NCI-H82 treated with DMSO at 0.1 percent for 48 hours (cell line): ENCODE data around the gene CHRM1.

Experiments used
- DNase-seq: peaks from one replicate; lab custom pipeline; 2025; ENCODE audit not compliant: unreplicated experiment; lab: John Stamatoyannopoulos, UW

CHRM1 gene

GRCh38 chr11:62926680-62927455, 5.7 kb upstream of the CHRM1 start:
- no peak for DNase-seq

DNA sequence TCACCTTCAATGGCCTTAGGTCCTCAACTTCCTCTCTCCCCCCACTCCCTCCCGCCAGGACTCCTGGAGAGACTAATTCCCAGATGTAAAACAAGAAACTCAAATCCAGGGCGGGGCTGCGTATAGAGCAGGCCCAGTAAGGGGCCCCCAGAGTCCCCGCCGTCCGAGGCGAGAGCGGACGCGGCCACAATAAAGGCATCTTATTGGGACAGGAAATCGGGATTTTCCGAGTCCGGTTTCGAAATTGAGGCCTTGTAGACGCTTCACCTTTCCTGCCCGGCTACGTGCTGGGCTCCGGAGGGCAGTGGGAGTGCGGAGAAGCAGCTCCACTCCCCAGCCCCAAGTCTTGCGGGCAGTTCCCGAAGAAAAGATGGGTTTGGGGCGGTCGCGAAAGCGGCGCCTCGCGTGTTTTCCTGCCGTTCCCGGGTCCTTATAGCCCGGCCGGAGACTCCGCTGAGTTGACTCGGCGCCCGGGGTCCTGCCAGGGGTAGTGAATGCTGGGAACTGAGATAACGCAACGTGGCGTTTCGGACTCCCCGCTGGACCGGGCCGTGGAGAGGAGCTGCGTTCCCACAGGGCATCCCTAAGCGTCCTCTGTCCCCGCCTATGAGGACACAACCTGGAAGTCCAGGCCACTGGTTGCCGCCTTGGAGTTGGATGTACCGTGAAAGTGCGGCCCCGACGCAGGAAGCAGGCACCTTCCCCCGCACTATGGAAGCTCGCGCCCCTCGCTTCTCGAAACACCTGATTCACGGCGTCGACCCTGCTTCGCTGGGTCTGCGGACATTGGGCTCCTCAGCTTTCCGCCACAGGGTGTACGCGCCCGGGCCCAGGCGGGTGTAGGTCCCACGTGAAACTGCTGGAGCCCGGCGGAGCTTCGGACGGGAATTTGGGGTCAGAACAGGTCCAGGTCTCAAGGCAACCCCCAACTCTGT, 4.8 kb upstream of the CHRM1 start:
- DNase-seq, result no peak

- DNase-seq, result no peak
Measured at GRCh38 chr11:62925308-62925707, 4.1 kb upstream of the CHRM1 start.

DNA sequence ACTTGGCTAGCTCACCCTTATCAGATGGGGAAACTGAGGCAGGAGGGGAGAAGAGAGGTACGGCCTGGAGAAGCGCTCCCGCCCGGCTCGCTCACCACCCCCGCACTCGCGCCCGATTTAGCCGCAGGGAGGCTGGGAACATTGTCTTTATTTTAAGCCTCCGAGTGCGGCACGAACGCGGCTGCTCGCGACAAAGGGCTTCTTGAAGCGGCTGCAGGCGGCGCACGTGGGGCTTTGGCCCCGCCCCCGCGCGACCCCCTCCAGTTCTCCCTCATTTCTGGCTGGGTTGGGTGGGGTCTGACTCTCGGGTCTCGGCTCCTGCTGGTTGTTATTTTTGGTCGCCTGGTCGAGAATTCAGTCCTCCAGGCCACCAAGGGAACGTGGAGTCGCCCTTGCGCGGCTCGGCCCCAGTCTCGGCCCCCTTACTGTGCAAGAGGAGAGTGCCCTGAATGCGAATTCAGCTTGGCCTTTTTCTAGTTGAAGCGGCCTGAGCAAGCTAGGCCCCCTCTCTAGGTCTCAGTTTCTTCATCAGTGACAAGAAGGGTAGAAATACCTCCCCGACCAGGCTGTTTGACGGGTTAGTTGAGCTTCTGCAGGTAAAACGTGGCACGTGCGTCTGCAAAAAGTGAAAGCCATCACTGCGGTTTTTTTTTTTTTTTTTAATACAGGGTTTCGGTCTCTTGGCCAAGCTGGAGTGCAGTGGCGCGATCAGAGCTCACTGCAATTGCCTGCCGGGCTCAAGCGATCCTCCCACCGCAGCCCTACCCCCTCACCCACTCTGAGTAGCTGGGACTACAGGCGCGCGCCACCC, 2.6 kb upstream of the CHRM1 start:
- DNase-seq, result no peak

GRCh38 chr11:62922653-62923431, 1.7 kb upstream of the CHRM1 start:
- DNase-seq, result no peak

GRCh38 chr11:62922189-62922589, 1.0 kb upstream of the CHRM1 start:
- DNase-seq, result no peak

DNA sequence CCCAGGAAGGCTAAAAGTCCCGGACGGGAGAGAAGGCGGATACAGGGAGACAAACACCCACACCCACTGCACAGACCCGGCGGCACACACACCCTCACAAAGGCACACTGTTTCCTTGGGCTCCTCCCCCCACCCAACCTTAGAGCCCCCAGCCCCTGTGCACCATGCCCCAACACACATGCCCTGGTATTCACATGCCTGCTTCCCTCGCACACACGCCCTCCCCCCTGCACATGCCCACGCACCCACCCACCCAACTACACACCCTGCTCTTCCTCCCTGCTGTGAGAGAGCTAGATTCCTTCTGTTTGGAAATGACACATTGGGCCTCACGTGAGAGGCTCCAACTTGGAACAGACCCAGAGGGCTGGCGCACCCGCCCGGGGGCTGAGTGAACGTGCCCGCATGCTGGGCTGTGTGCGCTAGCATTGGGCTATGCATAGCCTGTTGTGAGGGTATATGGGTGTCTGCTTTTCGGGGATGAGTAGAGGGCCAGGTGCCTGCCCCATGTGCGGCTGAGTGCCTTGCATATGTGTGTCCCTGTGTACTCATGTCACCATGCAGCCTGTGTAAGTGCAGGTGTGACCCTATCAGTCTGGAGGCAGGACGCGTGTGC, 518 bp upstream of the CHRM1 start:
- DNase-seq, result no peak

GRCh38 chr11:62919898-62920640, 1.1 kb downstream of the CHRM1 start:
- no peak for DNase-seq

- no peak for DNase-seq
Measured at GRCh38 chr11:62919476-62919875, 1.7 kb downstream of the CHRM1 start.

DNA sequence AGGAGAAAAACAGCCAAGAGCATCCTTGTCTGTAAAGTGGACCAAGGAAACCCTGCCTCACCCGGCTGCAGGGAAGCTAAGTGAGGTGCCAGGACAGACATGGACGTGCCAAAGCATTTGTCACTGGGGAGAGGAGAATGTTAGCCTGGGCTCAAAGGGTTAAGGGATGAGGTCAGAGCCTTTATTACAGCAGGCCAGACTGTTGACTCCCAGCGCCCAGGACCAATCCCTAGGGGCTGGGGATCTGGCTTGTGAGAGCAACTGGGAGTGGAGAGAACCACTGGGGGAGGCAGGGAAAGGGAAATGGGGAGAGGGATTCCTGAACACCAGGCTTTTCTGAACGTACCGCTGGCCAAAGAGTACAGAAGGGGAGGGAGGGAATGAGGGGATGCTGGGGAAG, 2.6 kb downstream of the CHRM1 start:
- no peak for DNase-seq

GRCh38 chr11:62917906-62918502, 3.2 kb downstream of the CHRM1 start:
- no peak for DNase-seq

DNA sequence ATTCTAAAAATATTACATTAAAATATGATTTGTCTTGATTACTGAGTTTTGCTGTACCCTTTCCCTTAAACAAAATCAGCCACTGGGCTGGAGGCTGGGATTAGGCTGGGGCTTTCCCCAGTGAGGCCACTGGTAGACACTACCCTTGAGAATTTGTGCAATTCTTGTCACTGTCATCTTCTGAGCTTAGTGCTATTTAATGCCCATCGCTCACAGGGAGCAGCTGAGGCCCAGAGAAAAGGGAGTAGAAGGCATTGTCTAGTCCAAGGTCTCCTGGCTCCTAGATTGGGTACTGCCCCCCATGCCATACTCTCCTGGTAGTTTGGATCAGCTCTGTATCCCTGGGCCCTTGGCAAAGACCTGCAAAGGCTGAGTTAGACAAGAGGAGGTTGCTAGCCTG, 6.7 kb downstream of the CHRM1 start:
- no peak for DNase-seq

- DNase-seq, result no peak
Measured at GRCh38 chr11:62912268-62912667, 8.9 kb downstream of the CHRM1 start.

- no peak for DNase-seq
Measured at GRCh38 chr11:62911137-62912130, 9.7 kb downstream of the CHRM1 start.

DNA sequence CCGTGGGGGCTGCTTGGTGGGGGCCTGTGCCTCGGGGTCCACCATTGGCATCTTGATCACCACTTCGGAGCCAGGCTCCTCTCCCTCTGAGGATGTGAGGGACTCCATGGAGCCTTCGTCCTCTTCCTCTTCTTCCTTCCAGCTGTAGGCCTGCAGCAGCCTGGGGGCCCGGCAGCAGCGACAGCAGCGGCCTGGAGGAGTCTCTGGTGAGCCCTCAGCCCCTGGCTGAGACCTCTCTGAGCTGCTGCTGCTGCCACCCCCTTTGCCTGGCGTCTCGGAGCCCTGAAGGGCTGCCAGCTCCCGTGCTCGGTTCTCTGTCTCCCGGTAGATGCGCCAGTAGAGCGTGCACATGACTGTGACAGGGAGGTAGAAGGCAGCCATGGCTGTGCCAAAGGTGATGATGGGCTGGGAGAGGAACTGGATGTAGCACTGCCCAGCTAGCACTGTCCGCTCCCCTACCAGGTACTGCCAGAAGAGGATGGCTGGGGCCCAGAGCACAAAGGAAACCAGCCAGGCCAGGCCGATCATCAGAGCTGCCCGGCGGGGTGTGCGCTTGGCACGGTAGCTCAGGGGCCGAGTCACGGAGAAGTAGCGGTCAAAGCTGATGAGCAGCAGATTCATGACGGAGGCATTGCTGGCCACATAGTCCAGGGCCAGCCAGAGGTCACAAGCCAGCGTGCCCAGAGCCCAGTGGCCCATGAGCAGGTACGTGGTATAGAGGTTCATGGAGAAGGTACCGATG, 10.9 kb downstream of the CHRM1 start:
- DNase-seq, result no peak

DNA sequence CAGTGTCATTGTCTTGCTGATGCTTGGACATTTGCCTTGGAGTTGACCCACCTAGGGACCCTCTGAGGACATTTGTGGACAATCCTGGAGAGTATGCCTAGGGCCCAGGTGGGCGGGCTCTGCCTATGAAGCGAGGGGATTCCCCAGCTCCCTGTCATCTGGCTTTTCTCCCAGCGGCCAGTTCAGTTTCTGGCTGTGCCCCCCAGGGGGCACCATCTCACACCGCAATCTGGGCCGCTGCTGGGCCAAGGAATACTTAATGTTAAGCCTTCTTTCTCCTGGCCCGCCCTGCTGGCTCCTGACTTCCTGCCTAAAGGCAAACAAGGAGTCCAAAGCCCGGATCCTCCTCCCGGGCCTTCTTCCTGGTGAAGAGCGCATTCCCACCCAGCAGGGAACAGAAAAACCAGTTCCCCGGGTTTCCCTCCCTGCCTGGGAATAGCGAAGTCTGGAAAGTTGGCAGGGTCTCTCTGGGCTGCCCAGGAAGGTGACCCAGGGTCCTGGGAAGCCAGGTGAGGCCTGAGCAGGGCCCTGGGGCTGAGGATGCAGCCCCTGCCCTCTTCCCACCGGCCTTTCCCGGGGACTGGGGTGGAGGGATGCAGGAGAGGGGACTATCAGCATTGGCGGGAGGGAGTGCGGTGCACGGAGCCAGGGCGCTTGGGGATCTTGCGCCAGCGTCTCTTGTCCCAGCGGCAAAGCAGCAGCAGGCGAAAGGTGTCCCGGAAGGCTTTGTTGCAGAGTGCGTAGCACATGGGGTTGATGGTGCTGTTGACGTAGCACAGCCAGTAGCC, 11.9 kb downstream of the CHRM1 start:
- DNase-seq, result peak; percentile 71
